H1 (cell line): ENCODE results near the gene NUDT3. TPM values are rescaled to one million over a fixed set of nuclear protein-coding genes. Genes with fewer than 3 reads are reported as not detected.
"Not testable (repeated sequence)": the region's sequence is repeated elsewhere in the genome, so short reads cannot be mapped to it uniquely, and the experiment has no call there.

Source experiments
- CTCF ChIA-PET: fragments of 300-600 bp; sonication (Branson Sonifier 250); formaldehyde crosslinking; loops from one replicate; lab custom pipeline; 2021; ENCODE audit not compliant: partially characterized antibody; lab: Charles Lee
- POLR2A ChIA-PET: fragments of 300-600 bp; sonication (Branson Sonifier 250); formaldehyde crosslinking; loops from one replicate; lab custom pipeline; 2021; ENCODE audit warnings: inconsistent platforms; ENCODE audit not compliant: partially characterized antibody; lab: Charles Lee
- DNase-seq, 2 experiments: peaks; one replicate each; pipeline versions ENCODE4 v3.0.0 to v3.0.0-alpha.2; 2010 to 2022; ENCODE audit warnings: low spot score in 2 of 2, low read depth in 1 of 2, mixed read lengths in 1 of 2
- FAIRE-seq: peaks from 2 replicates; lab custom pipeline; 2011; peaks lifted over from hg19 to GRCh38; lab: Jason Lieb, UNC
- H2AFZ ChIP-seq: 2 replicates; pipeline ENCODE4 v1.8.1; 2012; ENCODE audit warnings: low read length, inconsistent platforms
- H2AK5ac ChIP-seq: 2 replicates; pipeline ENCODE4 v1.6.1; 2013; ENCODE audit warnings: low read depth, low read length
- H2BK120ac ChIP-seq: replicated peaks from 2 replicates; pipeline ENCODE3; 2013; ENCODE audit warnings: low read depth, low read length, inconsistent platforms
- H2BK12ac ChIP-seq: 2 replicates; pipeline ENCODE4 v1.6.1; 2013; ENCODE audit warnings: low read depth, low read length
- H2BK15ac ChIP-seq: 2 replicates; pipeline ENCODE4 v1.6.1; 2013; ENCODE audit warnings: low read length
- H2BK20ac ChIP-seq: 2 replicates; pipeline ENCODE4 v1.6.1; 2013; ENCODE audit warnings: low read length
- H2BK5ac ChIP-seq: 2 replicates; pipeline ENCODE4 v1.6.1; 2013; ENCODE audit warnings: low read depth, low read length
- H3K14ac ChIP-seq: 2 replicates; pipeline ENCODE4 v1.6.1; 2013; ENCODE audit warnings: inconsistent platforms; ENCODE audit not compliant: insufficient read length
- H3K18ac ChIP-seq: 2 replicates; pipeline ENCODE4 v1.6.1; 2013; ENCODE audit warnings: low read length; ENCODE audit errors: extremely low read depth
- H3K23ac ChIP-seq: 2 replicates; pipeline ENCODE4 v1.6.1; 2013; ENCODE audit warnings: inconsistent platforms; ENCODE audit not compliant: insufficient read length
- H3K23me2 ChIP-seq: 2 replicates; pipeline ENCODE4 v1.6.1; 2013; ENCODE audit warnings: low read depth, low read length
- H3K27ac ChIP-seq: 2 replicates; pipeline ENCODE4 v1.6.1; 2011; ENCODE audit warnings: low read depth, low read length, inconsistent platforms
- H3K27me3 ChIP-seq, 4 experiments: replicated peaks in 1 of 4; 1 replicate in 1 of 4; 2 replicates in 3 of 4; pipeline versions ENCODE4 v1.6.1 to v1.8.1; 2011 to 2013; ENCODE audit warnings: low read length in 3 of 4, mild to moderate bottlenecking in 3 of 4, inconsistent platforms in 2 of 4, mixed read lengths in 2 of 4, moderate library complexity in 1 of 4; ENCODE audit not compliant: control insufficient read depth in 3 of 4, insufficient read depth in 3 of 4; ENCODE audit errors: extremely low read depth in 1 of 4
- H3K36me3 ChIP-seq, 4 experiments: 2 replicates each; pipeline versions ENCODE4 v1.6.1 to v1.8.1; 2011 to 2013; ENCODE audit warnings: mild to moderate bottlenecking in 4 of 4, low read length in 3 of 4, moderate library complexity in 2 of 4, control low read depth in 1 of 4, inconsistent platforms in 1 of 4; ENCODE audit not compliant: insufficient read depth in 4 of 4, control insufficient read depth in 2 of 4
- H3K4ac ChIP-seq: replicated peaks from 2 replicates; pipeline ENCODE3; 2013; ENCODE audit warnings: low read length, low read depth, mixed read lengths, inconsistent platforms; ENCODE audit not compliant: insufficient read length
- H3K4me1 ChIP-seq, 4 experiments: replicated peaks in 1 of 4; 1 replicate in 1 of 4; 2 replicates in 3 of 4; pipeline versions ENCODE4 v1.6.1 to v1.8.1; 2011 to 2013; ENCODE audit warnings: low read length in 3 of 4, inconsistent platforms in 2 of 4, mixed read lengths in 1 of 4; ENCODE audit not compliant: insufficient read depth in 4 of 4, control insufficient read depth in 3 of 4
- H3K4me2 ChIP-seq, 2 experiments: 2 replicates each; pipeline versions ENCODE4 v1.6.1 to v1.8.1; 2011 to 2013; ENCODE audit warnings: low read depth in 2 of 2, low read length in 2 of 2, control low read depth in 1 of 2, inconsistent platforms in 1 of 2, mild to moderate bottlenecking in 1 of 2; ENCODE audit not compliant: insufficient read depth in 1 of 2
- H3K4me3 ChIP-seq, 4 experiments: fragments of 200-600, 300-600 bp in 1 of 4; sonication (generic), shearing (Covaris generic), sonication (Bioruptor Twin) in 1 of 4; 2 replicates each; pipeline versions ENCODE4 v1.5.1 to v1.8.1; 2011 to 2016; ENCODE audit warnings: low read length in 4 of 4, low read depth in 3 of 4, control low read depth in 2 of 4, inconsistent platforms in 2 of 4, mild to moderate bottlenecking in 2 of 4, mixed read lengths in 1 of 4, moderate library complexity in 1 of 4; ENCODE audit not compliant: insufficient read depth in 2 of 4; ENCODE audit errors: extremely low read depth in 1 of 4
- H3K56ac ChIP-seq: replicated peaks from 2 replicates; pipeline ENCODE3; 2013; ENCODE audit warnings: low read depth, mild to moderate bottlenecking, mixed read lengths, low read length, inconsistent platforms; ENCODE audit not compliant: insufficient read length
- H3K79me1 ChIP-seq: 2 replicates; pipeline ENCODE4 v1.6.1; 2013; ENCODE audit warnings: low read depth, low read length, control low read depth
- H3K79me2 ChIP-seq, 2 experiments: 2 replicates each; pipeline versions ENCODE4 v1.6.1 to v1.8.1; 2012 to 2013; ENCODE audit warnings: low read length in 2 of 2, mild to moderate bottlenecking in 2 of 2, inconsistent platforms in 1 of 2; ENCODE audit not compliant: insufficient read depth in 2 of 2, control insufficient read depth in 1 of 2
- H3K9ac ChIP-seq, 4 experiments: replicated peaks in 1 of 4; 1 replicate in 1 of 4; 2 replicates in 3 of 4; pipeline versions ENCODE4 v1.6.1 to v1.8.1; 2011 to 2013; ENCODE audit warnings: low read depth in 3 of 4, low read length in 3 of 4, control low read depth in 2 of 4, mild to moderate bottlenecking in 2 of 4, moderate library complexity in 2 of 4, inconsistent platforms in 1 of 4; ENCODE audit errors: extremely low read depth in 1 of 4
- H3K9me3 ChIP-seq, 2 experiments: 2 replicates each; pipeline versions ENCODE4 v1.6.1 to v1.8.1; 2012 to 2013; ENCODE audit warnings: mild to moderate bottlenecking in 2 of 2, moderate library complexity in 2 of 2, control low read depth in 1 of 2, inconsistent platforms in 1 of 2, low read depth in 1 of 2, low read length in 1 of 2, mixed read lengths in 1 of 2; ENCODE audit not compliant: insufficient read depth in 2 of 2
- H4K20me1 ChIP-seq, 2 experiments: replicated peaks in 1 of 2; 2 replicates each; pipeline versions ENCODE3 to v1.8.1; 2011 to 2013; ENCODE audit warnings: inconsistent platforms in 2 of 2, low read length in 2 of 2, mild to moderate bottlenecking in 1 of 2; ENCODE audit not compliant: insufficient read depth in 2 of 2, control insufficient read depth in 1 of 2
- H4K5ac ChIP-seq: 2 replicates; pipeline ENCODE4 v1.6.1; 2013; ENCODE audit warnings: low read length, low read depth, mixed read lengths, inconsistent platforms; ENCODE audit not compliant: insufficient read length
- H4K8ac ChIP-seq: 2 replicates; pipeline ENCODE4 v1.8.0; 2013; ENCODE audit warnings: mild to moderate bottlenecking, moderate library complexity, low read length, inconsistent platforms; ENCODE audit not compliant: insufficient read depth; ENCODE audit errors: extremely low read depth
- H4K91ac ChIP-seq: replicated peaks from 2 replicates; pipeline ENCODE3; 2013; ENCODE audit warnings: low read length, mixed read lengths, inconsistent platforms; ENCODE audit not compliant: insufficient read length
- POLR2A ChIP-seq, 2 experiments: IDR thresholded peaks; 1 replicate in 1 of 2; 2 replicates in 1 of 2; pipeline ENCODE4 v1.6.1; 2011; ENCODE audit warnings: low read depth in 2 of 2, low read length in 2 of 2, mild to moderate bottlenecking in 2 of 2; ENCODE audit errors: control extremely low read depth in 1 of 2
- POLR2AphosphoS5 ChIP-seq: IDR thresholded peaks from 2 replicates; pipeline ENCODE4 v1.6.1; 2011; ENCODE audit warnings: low read depth, low read length
- WGBS, 2 experiments: shearing (Covaris generic) in 1 of 2; methylation state at CpG; one replicate each; pipeline versions ENCODE4 v1.1.6 to v1.1.7; 2013 to 2015; ENCODE audit warnings: low lambda C conversion rate in 2 of 2, mixed read lengths in 2 of 2, inconsistent platforms in 1 of 2, low coverage in 1 of 2, missing lambda C conversion rate in 1 of 2; ENCODE audit not compliant: insufficient replicate concordance in 2 of 2, insufficient coverage in 1 of 2, insufficient read length in 1 of 2; ENCODE audit errors: extremely low coverage in 1 of 2, missing lambda C conversion rate in 1 of 2; 5-methylcytosine and 5-hydroxymethylcytosine counted together
- polyA plus RNA-seq, 7 experiments: library from polyadenylated mRNA; depleted of rRNA in 3 of 7; stranded (reverse) in 5 of 7; unstranded in 2 of 7; fragments of >200 nt in 5 of 7; fragments of 200-250 nt in 2 of 7; gene quantifications; 1 replicate in 5 of 7; 2 replicates in 1 of 7; 4 replicates in 1 of 7; pipeline versions ENCODE4 v1.2.1 to v1.2.3, GENCODE V29; 2011 to 2013; ENCODE audit warnings: missing spikeins in 2 of 7, mixed read lengths in 2 of 7
- total RNA-seq: library from RNA; stranded (reverse); fragmentation: NEBNext Ultra II Directional; extraction: Animal tissue kit (Norgen Biotek cat#: 25700); gene quantifications from 2 replicates; pipeline ENCODE4 v1.2.1, GENCODE V29; 2021

The NUDT3 gene
- total and polyA plus RNA-seq, 2 of the 8 experiments (the other 6 are each of a cell fraction or from before 2014, with no cell fraction given), result 14.1 to 36.9 TPM

GRCh38 chr6:34245032-34245760, 147.3 kb downstream of the NUDT3 start:
- H3K4me2 ChIP-seq, H3K79me1 ChIP-seq, H2BK15ac ChIP-seq, H2BK5ac ChIP-seq: not testable (repeated sequence)
- TF ChIP-seq POLR2A (IDR thresholded peaks at IDR 0.05; ENCODE audit: control extremely low read depth in 1 of 2, low read depth in 2 of 2, low read length in 2 of 2), result peak in 1 of 2 experiments; percentile 63; a peak in 2 of 3 replicates
- peak; percentile 49 for TF ChIP-seq POLR2AphosphoS5
- TF ChIP-seq, all 59 proteins: peak for 2; not testable (repeated sequence) for 57
- CTCF ChIA-PET, result interaction anchor here (0.8 to 2.4 kb wide), 11 partner anchors 12 to 169 kb away, joined by 3 to 23 read pairs (median 4); no protein-coding TSS in a partner anchor
- not testable (repeated sequence) for H2AK5ac ChIP-seq, H3K23ac ChIP-seq, H3K4ac ChIP-seq, H3K9me3 ChIP-seq, H3K9ac ChIP-seq, H3K27ac ChIP-seq, H3K56ac ChIP-seq, H2BK120ac ChIP-seq, H4K91ac ChIP-seq, H2BK12ac ChIP-seq, H2AFZ ChIP-seq, H3K4me3 ChIP-seq, H4K5ac ChIP-seq, H4K8ac ChIP-seq, FAIRE-seq, H3K27me3 ChIP-seq, H3K18ac ChIP-seq, H2BK20ac ChIP-seq, H3K23me2 ChIP-seq, H3K14ac ChIP-seq
- Histone ChIP-seq H3K36me3 (peaks cover 36 to 49% (median 44%) of the 10 kb centered on the region in 4 experiments), H4K20me1 (peaks cover 49 to 53% of the 10 kb centered on the region in 2 experiments), H3K79me2 (peaks cover 11 to 21% of the 10 kb centered on the region in 2 experiments), H3K4me1 (peaks cover 10 to 35% (median 22%) of the 10 kb centered on the region in 4 experiments)
- POLR2A ChIA-PET, result interaction anchor here (1.1 to 11.0 kb wide), 19 partner anchors 8 to 180 kb away, joined by 3 to 212 read pairs (median 9); partner anchors contain the start of genes HMGA1 and NUDT3
- 94% methylated on average over 5 of the region's 13 CpGs; no CpG with 5 or more reads in 1 of the 2 experiments for WGBS, 2 experiments
- peak in 1 of 2 experiments; percentile 62 for DNase-seq
